SK-N-MC (cell line): ENCODE results near the gene PAM16.

Experiments used
- DNase-seq: peaks from one replicate; pipeline ENCODE4 v3.0.0-alpha.2; 2011; ENCODE audit warnings: low read depth, low spot score
- H3K27ac ChIP-seq: fragments of 200-600 bp; sonication (generic); 2 replicates; pipeline ENCODE4 v1.5.1; 2016; ENCODE audit warnings: mixed run types
- H3K36me3 ChIP-seq: fragments of 200-600 bp; sonication (generic); 2 replicates; pipeline ENCODE4 v1.6.1; 2017; ENCODE audit warnings: antibody characterized with exemption, low read length, mixed read lengths; ENCODE audit not compliant: insufficient read depth
- H3K4me3 ChIP-seq: fragments of 200-600 bp; sonication (generic); 2 replicates; pipeline ENCODE4 v1.5.1; 2016
- H3K9ac ChIP-seq: fragments of 200-600 bp; sonication (generic); 2 replicates; pipeline ENCODE4 v1.8.0; 2017; ENCODE audit warnings: mixed run types, mixed read lengths; ENCODE audit not compliant: insufficient read length
- H3K9me3 ChIP-seq: fragments of 200-600 bp; sonication (generic); 2 replicates; pipeline ENCODE4 v1.6.1; 2017; ENCODE audit warnings: low read depth, mild to moderate bottlenecking, antibody characterized with exemption, low read length, moderate library complexity, mixed read lengths
- EZH2 ChIP-seq: fragments of 200-600 bp; sonication (generic); IDR thresholded peaks from one replicate; pipeline ENCODE4 v1.6.1; 2017; ENCODE audit warnings: antibody characterized with exemption
- FOXP2 ChIP-seq: optimal IDR thresholded peaks from 2 replicates; pipeline ENCODE3; 2011; ENCODE audit warnings: mild to moderate bottlenecking, moderate library complexity; ENCODE audit not compliant: insufficient read depth; ENCODE audit errors: extremely low read length, control extremely low read depth
- POLR2AphosphoS5 ChIP-seq: IDR thresholded peaks from 2 replicates; pipeline ENCODE4 v1.6.1; 2012; ENCODE audit warnings: mild to moderate bottlenecking, low read depth, low read length, borderline replicate concordance

The PAM16 gene

DNA sequence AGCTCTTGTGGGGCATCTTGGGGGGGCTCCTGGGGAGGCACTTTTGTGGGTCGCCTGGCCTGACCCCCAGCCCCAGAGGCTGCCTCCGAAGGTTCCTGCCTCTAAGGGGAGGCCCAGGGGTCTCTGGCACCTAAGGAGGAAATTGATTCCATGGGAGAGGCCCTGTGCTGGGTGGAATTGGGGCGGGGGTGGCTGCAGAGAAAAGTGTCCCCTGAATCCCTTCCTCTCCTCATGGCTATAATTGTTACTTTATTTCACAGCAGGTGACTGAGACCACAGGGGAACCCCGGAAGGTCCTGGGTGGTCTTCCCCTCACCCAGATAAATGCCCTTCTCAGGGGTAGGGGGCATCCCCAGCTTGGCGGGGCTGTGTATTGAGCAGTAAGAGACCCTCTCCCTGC, 32.2 kb downstream of the PAM16 start:
- H3K27ac ChIP-seq: 0 out of 2 replicates have a peak overlapping the region, but pooled peaks have one; percentile 36
- H3K9ac ChIP-seq: no peak overlapping the region
- TF ChIP-seq FOXP2: no peak
- no peak for TF ChIP-seq POLR2AphosphoS5
- TF ChIP-seq EZH2: no peak
- H3K36me3 ChIP-seq: no peaks in the 10 kb centered on the region
- no peak for DNase-seq
- no peak overlapping the region for H3K4me3 ChIP-seq
- H3K9me3 ChIP-seq: no peaks in the 10 kb centered on the region

DNA sequence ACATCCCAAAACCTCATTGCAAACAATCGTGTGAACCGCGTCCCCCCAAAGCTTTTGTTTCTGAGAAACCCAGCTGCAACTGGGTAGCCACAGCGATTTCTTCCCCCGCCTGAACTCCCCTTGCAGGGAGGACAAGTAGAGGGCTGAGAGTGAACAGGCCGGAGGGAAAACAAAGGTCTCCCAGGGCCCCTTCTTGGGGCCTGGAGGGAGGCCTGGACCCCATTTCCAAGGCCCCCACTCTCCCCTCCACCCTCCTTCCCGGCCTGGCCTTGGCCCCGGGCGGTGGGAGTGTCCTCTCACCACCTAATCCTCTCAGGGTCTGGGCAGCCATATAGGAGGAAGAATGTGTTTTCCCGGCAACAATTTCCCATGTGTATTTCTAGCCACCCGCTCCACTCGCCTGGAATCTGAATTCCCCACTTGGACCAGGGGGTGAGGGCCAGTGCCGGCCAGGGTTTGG, 32.6 kb downstream of the PAM16 start:
- TF ChIP-seq FOXP2: no peak
- no peak for TF ChIP-seq EZH2
- no peak for TF ChIP-seq POLR2AphosphoS5
- Histone ChIP-seq H3K9ac (no peak overlapping the region), H3K4me3 (no peak overlapping the region), H3K27ac (0 out of 2 replicates have a peak overlapping the region, but pooled peaks have one; percentile 36), H3K36me3 (no peaks in the 10 kb centered on the region), H3K9me3 (no peaks in the 10 kb centered on the region)
- DNase-seq: no peak

DNA sequence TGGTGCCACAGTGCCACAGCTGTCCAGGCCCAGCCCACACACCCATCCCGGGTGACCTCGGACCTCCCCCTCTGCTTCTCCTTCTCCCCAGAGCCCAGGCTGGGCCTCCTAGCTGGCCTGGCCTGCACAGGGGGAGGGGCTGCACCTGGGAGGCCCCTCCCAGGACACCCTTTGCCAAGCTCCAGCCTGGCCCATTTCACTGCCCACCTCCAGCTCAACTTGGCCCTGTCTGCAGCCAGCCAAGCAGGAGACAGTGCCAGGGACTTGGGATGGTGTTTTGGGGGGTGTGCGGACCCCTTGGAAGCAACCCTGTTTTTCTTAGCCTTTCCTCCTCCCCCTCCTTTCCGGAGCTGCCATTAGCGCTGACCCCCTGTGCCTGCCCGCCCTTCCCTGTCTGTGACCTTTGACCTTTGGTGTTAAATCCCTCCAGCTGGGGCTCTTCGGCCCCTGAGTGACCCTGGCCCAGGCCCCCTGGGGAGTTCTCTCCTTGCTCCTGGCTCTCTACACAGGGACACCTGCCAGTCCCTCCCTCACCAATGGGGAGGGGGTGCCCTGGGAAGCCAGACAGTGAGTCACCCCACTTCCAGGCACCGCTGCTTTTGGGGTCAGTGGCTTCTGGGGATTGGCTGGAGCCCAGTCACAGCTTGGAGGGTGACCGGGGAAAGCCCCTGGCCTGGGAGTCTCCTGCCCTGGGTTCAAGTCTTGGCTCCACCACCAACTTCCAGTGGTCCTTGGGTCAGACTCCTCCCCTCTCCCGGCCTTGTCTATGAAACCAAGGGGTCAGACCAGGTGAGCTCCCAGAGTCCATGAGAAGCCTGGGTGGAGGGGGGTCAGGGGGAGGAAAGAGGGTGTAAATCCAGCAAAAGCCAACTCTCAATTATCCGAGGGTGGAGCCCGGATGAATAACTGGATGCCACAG, 33.3 kb downstream of the PAM16 start:
- Histone ChIP-seq H3K36me3 (no peaks in the 10 kb centered on the region), H3K4me3 (peak overlapping the region; percentile 90; the same call in 1 of the 2 replicates), H3K9ac (no peak overlapping the region), H3K27ac (no peak overlapping the region), H3K9me3 (no peaks in the 10 kb centered on the region)
- DNase-seq: no peak
- TF ChIP-seq POLR2AphosphoS5: no peak
- no peak for TF ChIP-seq EZH2
- no peak for TF ChIP-seq FOXP2

DNA sequence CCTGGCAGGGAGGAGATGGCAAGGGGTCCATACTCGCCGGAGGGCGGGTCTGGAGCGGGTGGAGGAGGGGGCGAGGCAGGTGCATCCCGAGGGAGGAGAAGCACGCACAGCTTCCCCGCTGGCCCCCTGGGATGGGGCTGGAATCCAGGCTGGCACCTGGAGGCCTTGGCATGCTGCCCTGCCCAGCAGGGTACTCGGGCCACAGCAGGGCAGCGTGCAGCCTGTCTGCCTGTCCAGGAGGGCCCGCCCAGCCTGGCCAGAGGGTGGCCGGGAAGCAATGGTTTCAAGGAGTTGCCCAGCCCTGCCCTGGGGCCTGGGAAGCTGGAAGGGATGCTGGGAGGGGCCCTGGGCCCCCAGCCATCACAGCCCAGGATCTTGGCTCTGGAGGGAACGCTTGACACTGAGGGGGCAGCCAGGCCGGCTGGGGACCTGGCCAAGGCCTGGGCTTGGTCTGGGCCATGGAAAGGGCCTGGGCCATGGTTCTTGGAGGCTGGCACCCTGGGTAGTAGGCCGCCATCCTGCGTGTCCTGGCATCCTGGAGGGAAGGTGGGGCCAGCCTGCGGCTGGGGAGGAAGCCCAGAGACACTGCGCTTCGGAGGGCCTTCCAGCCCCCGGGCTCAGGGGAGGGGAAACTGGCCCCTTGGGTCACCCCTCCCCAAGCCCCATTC, 34.1 kb downstream of the PAM16 start:
- Histone ChIP-seq H3K9ac (peak overlapping the region; percentile 71), H3K27ac (no peak overlapping the region), H3K4me3 (peak overlapping the region; percentile 90)

DNA sequence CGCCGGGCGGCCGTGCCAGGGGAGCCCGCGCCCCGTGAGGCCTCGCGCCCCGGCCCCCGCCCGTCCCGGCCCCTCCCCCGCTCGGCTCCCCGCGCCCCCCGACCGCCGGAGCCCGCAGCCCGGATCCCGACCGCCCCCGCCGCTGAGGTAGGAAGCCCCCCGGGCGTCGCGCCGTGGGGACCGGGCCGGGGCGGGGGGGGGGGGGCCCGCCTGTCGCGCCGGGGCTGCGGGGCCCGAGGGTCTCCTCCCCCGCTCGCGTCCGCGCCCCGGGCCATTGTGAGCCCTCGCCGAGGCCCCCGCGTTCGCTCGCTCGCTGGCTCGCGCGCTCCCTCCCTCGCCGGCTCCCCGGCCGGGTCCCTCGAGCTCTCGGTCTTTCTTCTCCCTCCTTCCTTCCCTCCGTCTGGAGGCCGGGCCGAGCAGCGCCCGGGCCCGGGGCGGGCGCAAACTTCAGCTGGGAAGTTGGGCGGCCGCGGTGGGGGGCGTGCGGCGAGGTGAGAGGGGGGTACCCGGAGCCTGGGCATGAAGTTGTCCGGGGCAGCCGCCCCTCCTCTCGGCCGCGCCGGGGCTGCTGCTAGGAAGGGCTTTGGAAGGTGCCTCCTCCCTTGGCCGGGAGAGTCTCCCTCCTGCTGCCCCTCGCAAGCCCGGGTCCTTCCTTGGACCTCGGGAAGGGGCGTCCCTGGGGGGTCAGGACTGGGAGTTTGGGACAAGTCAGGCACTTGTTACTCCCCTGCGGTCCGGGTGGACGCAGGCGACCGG, 34.8 kb downstream of the PAM16 start:
- no peaks in the 10 kb centered on the region for H3K36me3 ChIP-seq
- H3K27ac ChIP-seq: no peak overlapping the region
- DNase-seq: no peak
- peak overlapping the region; percentile 90 for H3K4me3 ChIP-seq
- H3K9me3 ChIP-seq: no peaks in the 10 kb centered on the region
- TF ChIP-seq EZH2: no peak
- no peak for TF ChIP-seq FOXP2
- TF ChIP-seq POLR2AphosphoS5: no peak
- H3K9ac ChIP-seq: peak overlapping the region; percentile 71

More for the DNA sequence above, 34.1 kb downstream of the PAM16 start:
- Histone ChIP-seq H3K36me3 (no peaks in the 10 kb centered on the region), H3K9me3 (no peaks in the 10 kb centered on the region)
- no peak for TF ChIP-seq POLR2AphosphoS5
- no peak for DNase-seq

DNA sequence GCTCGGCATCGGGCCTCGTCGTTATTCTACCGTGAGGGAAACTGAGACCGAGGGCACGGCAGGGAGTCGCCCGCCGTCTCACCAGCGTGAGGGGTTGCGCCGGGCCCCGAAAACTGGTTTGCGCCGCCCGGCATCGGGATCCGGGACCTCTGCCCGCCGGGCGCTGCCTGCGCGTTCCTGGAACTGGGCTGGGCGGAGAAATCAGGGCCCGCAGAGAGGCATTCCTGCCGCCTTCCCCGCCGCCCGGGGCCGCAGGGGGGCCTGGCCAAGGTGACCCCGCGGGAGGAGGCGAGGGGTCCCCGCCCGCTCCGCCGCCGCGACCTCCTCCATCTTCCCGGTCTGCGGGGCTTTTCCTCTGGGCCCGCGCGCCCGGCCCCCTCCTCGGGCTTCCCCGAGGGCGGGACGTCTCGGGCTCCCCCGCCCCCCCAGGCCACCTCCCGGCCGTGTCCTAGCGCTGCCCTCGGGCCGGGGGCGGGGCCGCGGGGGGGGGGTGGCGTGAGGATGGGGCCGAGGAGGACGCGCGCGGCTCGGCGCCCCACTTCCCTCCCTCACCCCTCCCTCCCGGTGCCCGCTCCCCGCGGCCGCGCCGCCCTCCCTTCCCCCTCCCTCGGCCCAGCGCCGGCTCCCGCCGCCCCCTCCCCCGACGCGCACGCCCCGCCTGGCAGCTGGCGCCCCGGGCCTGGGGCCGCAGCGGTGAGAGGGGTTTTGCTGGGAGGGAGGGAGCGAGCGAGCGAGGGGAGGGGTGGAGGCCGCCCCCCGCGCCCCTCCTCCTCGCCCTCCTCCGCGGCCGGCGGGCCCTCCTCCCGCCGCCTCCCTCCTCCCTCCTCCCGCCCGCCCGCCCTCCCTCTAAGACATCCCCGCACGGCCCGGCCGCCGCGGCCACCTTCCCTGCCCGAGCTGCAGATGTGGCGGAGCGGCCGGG, 35.7 kb downstream of the PAM16 start, which contains the start of gene GLIS2:
TSS of gene GLIS2 (plus strand) at position 882 of the 922 bp plus-strand sequence. CDS start 16,214 bp downstream, outside the sequence.
- DNase-seq: no peak
- H3K9ac ChIP-seq: peak within 1 kb of the TSS; percentile 71
- no peak for TF ChIP-seq FOXP2
- TF ChIP-seq EZH2: no peak
- TF ChIP-seq POLR2AphosphoS5: no peak
- H3K36me3 ChIP-seq: no peaks in the 10 kb centered on the region
- peak within 1 kb of the TSS; percentile 90 for H3K4me3 ChIP-seq
- H3K9me3 ChIP-seq: no peaks in the 10 kb centered on the region
- H3K27ac ChIP-seq: no peak within 1 kb of the TSS

DNA sequence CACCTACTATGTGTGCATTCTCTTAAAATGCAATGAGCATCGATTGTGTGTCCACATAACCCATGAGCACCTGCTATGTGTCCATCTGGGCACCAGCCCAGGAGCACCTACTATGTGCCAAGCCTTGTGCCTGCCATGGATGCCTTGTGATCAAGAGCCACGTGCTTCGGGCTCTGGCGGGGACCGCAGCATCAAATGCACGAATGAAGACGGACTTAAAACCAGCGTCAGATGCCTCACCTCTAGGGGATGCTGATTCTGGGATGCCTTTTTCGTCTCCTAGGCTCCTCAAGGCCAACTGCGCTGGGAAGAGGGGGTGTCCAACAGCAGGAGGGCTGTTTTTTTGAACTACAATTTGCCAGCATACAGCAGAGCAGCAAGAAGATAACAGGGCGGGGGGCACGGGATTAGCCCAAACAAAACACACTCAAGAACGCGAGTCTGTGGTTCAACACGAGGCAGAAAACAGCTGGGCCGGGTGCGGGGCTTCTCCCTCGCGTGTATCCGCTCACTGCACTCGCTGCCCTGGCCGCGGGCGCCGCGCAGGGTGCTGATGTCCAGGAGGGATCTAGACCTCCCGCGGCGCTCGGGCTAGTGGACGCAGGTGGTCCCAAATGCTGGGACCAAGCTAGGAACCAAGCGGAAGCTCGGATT, 36.5 kb downstream of the PAM16 start:
- Histone ChIP-seq H3K4me3 (peak overlapping the region; percentile 80), H3K9me3 (no peaks in the 10 kb centered on the region), H3K36me3 (no peaks in the 10 kb centered on the region), H3K27ac (no peak overlapping the region), H3K9ac (peak overlapping the region; percentile 59)
- no peak for DNase-seq
- TF ChIP-seq EZH2 (no peak), FOXP2 (no peak), POLR2AphosphoS5 (no peak)
